Epithelial cell of prostate (primary cell): ENCODE data around the gene CSF2.

Source experiments
- DNase-seq: peaks from one replicate; pipeline ENCODE4 v3.0.0-alpha.2; 2011; ENCODE audit warnings: low read depth, low spot score
- H3K27ac ChIP-seq: fragments of 450-650 bp; 2 replicates; pipeline ENCODE4 v1.5.1; 2017; ENCODE audit warnings: mild to moderate bottlenecking

Gene CSF2

DNA sequence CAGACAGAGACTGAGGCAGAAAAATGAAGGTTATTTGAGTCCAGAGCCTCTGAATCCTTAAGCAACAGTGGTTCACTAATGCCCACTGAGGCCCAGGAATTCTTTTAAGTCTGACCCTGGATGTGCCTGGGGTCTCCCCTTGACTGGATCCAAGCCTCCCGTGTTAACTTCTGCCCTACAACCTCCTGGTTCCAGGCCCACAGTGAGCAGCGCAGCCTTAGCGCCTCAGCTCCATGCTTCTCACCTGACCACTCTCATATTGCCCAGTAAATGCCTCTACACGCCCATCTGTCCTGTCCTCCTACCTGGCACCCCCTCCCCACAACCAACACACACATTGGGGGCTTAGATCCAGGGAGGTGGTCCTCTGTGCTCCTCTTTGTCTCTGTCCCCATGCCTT, 6.7 kb upstream of the CSF2 start:
- DNase-seq: no peak
- no peak overlapping the region for H3K27ac ChIP-seq

DNA sequence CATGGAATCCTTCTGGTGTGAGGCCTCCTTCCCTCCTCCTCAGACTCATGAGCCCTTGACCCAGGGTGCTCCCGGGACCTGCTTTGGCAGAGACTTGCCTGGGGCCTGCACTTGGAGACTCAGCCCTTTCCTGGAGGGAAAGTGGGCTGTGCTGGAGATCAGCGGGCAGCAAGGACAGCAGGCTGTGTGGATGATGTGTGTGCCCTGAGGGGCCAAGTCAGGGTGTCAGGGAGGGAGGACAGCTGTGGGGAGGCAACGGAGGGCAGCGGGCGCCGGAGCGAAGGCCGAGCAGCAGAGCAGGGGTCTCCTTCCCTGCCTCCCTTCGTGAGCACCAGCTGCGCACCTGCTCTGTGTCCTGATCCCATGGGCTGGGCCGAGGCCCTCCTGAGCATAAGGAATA, 6.1 kb upstream of the CSF2 start:
- no peak overlapping the region for H3K27ac ChIP-seq
- DNase-seq: no peak

DNA sequence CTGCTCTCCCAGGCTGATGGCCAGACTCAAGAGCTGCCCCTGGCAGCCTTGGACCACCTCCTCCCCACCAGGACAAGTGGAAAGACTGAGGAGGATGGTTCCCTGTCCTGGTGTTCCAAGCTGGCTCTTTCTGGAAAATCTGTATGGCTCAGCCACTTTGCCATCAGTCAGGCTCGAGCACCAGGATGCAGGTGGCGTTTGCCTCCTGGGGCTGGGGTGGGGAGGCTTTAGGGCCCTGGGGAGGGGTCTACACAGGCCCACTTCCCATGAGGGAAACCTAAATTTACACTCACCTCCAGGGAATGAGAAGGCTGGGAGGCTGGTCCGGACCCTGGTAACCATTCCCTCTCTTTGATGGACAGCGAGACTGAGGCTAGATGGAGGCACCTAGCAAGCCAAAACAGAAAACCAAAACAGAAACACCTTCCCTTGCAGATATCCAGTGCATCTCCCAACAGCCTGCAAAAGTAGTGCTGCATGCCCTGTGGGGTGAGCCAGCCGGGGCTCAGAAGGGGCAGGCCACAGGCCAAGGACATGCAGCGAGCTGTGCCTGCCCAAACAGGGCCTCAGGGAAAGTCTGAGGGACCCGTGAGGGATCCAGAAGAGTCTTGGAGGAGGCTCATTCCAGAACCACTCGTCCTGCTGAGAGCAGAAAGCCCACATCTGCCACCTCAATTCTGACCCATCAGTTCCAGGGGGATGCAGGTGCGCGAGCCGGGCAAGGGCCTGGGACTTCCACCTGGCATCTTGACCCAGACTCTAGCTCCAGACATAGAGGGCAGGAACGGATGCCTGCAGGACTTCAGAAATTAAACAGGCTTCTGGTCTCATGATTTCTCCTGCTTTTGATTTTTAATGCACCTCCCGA, 5.4 kb upstream of the CSF2 start:
- no peak for DNase-seq
- no peak overlapping the region for H3K27ac ChIP-seq

DNA sequence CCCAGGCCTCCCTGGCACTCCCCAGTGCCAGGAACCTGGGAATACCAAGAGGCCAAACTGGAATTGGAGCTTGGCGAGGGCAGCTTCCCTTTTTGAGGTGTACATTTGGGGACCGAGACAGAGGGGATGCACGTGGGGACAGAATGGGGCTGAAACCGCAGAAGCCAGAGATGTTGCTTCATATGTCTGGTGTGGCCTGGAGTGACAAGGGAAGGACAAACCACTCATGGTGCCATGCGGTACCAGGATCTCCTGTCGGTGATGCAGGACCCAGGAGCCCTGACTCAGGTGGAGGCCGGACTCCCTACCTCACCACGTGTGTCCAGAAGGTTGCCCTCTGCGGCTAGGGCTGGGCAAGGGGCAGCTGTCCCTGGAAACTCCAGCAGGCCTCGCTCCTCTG, 4.0 kb upstream of the CSF2 start:
- H3K27ac ChIP-seq: no peak overlapping the region
- DNase-seq: no peak

DNA sequence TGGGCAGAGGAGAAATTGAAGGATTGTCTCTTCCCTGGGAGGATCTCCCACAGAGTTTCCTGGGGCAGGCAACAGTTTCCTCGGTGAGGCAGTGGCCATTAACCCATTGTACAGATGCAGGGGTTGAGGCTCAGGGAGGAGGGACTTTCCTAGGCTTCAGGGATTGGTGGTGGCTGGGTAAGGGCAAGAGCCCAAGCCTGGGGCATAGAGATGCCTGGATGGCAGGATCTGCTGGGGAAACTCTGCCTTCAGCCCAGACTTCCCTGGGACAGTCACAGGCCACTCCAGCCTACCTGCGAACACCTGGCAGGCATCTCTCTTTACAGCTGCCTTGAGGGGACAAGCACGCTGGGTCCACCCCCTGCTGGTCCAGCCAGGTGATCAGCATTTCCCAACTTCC, 3.6 kb upstream of the CSF2 start:
- no peak overlapping the region for H3K27ac ChIP-seq
- no peak for DNase-seq

DNA sequence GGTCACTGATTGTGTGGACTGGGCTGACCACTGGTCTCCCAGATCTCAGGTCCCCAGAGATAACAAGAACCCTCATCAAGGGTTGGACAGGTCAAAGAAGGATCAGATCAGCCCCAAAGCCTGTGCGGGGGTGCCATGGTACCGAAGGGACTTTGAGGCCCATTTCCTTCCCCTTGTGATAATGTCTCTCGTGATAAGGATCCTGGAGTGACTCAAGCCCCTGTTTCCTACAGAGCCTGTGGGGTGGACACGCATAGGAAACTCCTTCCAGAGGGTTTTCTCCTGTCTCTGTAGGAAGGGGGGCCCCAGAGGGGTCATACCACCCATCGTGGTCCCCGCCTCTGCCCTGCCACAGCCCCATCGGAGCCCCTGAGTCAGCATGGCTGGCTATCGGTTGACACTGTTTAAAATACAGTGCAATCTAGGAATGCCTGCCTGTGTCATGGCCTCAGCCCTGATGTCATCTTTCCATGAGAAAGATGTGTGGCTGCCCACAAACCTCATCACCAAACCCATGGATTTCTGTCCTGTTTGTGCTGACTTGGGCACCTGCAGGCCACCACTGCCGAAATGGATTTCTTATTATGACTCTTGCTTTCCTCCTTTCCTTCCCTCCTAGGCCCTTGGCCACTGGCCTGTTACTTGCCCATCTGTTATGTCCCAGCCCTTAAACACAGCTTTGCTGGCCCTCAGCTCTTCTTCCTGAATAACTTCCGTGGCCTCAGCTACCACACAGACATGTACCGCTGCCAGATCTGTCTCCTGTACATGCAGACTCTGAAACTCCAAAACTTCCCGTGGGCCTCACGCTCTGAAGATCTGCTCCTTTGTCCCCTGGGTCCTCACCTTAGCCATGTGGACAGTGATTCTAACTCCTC, 2.9 kb upstream of the CSF2 start:
- no peak overlapping the region for H3K27ac ChIP-seq
- DNase-seq: no peak

DNA sequence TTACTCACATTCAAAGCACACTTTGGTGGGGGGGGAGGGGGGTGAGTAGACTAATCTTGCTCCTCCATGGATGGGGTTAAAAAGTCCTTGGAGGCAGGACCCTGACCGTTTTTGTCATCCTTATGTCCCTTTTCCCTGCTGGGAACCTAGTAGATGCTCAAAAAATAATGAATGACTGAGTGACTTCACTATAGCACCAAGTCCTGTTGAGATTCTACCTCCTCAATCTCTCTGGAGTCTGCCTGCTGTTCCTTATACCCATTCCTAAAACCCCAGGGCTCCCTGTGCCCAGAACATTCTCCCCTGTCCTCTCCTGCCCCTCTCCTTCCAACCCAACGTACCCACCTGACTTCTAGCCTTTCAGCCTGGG, 2.3 kb upstream of the CSF2 start:
- no peak for DNase-seq
- H3K27ac ChIP-seq: no peak overlapping the region

DNA sequence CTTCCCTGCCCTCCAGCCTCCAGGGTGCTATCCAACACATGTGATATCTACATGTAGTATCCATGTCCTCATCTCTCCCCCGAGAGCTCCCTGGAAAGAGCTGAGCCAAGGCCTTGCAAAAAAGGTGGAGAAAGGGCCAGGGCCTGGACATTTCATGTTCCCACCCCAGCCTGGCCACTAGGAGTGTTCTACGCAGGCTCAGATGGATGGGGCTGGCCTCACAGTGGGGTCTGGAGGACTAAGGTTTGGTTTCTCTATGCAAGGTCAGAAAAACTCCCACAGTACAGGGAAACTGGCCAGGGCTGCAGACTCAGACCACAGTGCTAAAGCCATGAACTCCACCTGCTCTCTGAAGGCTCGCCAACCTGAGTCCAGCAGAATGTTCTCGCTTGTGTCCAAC, 1.5 kb upstream of the CSF2 start:
- DNase-seq: no peak
- no peak overlapping the region for H3K27ac ChIP-seq

DNA sequence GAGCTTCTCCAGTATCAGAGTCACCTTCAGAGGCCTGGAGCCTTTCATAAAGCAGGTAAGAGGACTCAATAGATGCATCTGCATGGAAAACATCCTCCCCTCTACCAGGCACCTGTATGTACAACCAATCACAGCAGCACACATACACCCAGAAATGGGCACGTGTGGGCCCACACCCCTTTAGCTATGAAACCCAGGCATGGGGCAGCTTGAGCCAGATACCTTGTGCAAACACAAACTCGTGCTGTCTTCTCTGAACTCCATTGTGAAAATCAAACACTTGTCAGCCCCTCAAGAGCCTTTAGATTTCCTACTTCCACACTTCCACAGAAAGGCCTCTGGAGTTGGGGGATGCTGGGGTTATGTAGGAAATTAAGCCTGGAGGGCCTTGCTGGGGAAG, 1.1 kb upstream of the CSF2 start:
- H3K27ac ChIP-seq: no peak overlapping the region
- no peak for DNase-seq

DNA sequence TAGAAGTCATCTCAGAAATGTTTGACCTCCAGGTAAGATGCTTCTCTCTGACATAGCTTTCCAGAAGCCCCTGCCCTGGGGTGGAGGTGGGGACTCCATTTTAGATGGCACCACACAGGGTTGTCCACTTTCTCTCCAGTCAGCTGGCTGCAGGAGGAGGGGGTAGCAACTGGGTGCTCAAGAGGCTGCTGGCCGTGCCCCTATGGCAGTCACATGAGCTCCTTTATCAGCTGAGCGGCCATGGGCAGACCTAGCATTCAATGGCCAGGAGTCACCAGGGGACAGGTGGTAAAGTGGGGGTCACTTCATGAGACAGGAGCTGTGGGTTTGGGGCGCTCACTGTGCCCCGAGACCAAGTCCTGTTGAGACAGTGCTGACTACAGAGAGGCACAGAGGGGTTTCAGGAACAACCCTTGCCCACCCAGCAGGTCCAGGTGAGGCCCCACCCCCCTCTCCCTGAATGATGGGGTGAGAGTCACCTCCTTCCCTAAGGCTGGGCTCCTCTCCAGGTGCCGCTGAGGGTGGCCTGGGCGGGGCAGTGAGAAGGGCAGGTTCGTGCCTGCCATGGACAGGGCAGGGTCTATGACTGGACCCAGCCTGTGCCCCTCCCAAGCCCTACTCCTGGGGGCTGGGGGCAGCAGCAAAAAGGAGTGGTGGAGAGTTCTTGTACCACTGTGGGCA, 642 bp downstream of the CSF2 start:
- DNase-seq: no peak
- H3K27ac ChIP-seq: peak overlapping the region; percentile 83

DNA sequence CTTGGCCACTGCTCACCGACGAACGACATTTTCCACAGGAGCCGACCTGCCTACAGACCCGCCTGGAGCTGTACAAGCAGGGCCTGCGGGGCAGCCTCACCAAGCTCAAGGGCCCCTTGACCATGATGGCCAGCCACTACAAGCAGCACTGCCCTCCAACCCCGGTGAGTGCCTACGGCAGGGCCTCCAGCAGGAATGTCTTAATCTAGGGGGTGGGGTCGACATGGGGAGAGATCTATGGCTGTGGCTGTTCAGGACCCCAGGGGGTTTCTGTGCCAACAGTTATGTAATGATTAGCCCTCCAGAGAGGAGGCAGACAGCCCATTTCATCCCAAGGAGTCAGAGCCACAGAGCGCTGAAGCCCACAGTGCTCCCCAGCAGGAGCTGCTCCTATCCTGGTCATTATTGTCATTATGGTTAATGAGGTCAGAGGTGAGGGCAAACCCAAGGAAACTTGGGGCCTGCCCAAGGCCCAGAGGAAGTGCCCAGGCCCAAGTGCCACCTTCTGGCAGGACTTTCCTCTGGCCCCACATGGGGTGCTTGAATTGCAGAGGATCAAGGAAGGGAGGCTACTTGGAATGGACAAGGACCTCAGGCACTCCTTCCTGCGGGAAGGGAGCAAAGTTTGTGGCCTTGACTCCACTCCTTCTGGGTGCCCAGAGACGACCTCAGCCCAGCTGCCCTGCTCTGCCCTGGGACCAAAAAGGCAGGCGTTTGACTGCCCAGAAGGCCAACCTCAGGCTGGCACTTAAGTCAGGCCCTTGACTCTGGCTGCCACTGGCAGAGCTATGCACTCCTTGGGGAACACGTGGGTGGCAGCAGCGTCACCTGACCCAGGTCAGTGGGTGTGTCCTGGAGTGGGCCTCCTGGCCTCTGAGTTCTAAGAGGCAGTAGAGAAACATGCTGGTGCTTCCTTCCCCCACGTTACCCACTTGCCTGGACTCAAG, 1.5 kb downstream of the CSF2 start:
- peak overlapping the region; percentile 83 for H3K27ac ChIP-seq
- no peak for DNase-seq

DNA sequence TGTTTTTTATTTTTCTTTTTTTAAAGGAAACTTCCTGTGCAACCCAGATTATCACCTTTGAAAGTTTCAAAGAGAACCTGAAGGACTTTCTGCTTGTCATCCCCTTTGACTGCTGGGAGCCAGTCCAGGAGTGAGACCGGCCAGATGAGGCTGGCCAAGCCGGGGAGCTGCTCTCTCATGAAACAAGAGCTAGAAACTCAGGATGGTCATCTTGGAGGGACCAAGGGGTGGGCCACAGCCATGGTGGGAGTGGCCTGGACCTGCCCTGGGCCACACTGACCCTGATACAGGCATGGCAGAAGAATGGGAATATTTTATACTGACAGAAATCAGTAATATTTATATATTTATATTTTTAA, 2.1 kb downstream of the CSF2 start:
- no peak for DNase-seq
- peak overlapping the region; percentile 83 for H3K27ac ChIP-seq

DNA sequence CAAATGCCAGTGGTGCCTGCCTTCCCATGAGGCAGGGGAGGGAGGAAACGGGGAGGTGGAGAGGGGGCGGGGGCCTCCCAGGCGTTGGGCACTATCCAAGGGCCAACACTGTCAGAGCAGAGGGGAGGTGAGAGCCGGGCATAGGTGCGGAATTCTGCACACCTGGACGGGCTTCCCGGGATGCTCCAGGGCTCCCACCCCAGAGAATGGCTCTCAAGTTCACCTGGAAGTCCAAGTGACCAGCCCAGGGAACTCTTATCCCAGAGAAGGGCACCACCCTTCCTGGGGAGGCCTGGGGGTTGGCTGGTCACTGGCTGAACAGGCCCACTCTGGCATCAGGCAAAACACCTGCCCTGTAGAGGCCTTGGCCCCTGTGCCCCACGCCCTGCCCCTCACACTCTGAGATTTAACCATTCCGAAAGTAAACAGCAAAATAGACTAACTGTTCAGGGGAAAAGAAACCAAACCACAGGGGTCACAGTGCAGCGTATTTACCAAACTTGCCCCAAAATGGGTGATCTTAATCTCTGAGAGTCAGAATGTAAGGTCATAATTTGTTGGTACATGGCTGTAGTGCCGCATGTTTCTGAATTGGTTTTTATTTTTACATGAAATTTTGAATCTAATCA, 2.7 kb downstream of the CSF2 start:
- DNase-seq: no peak
- no peak overlapping the region for H3K27ac ChIP-seq

DNA sequence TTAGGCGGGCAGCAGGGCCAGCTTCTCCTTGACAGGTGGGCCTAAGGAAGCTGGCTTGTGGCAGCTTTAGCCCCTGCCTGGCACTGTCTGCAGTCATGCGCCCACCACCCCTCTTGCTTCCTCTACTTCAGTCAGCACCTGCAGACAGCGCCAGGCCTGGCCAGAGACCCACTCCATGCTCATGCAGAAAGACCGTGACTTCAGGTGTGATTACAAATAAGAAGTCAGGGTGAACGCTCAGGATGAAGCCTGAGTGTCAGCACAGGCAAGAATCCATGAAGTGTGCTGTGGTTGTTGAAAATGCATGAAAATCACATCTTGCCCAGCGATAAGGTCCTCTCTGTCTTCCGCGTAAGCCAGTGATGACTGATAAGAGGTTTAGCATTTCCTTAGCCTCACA, 3.4 kb downstream of the CSF2 start:
- no peak for DNase-seq
- H3K27ac ChIP-seq: no peak overlapping the region

DNA sequence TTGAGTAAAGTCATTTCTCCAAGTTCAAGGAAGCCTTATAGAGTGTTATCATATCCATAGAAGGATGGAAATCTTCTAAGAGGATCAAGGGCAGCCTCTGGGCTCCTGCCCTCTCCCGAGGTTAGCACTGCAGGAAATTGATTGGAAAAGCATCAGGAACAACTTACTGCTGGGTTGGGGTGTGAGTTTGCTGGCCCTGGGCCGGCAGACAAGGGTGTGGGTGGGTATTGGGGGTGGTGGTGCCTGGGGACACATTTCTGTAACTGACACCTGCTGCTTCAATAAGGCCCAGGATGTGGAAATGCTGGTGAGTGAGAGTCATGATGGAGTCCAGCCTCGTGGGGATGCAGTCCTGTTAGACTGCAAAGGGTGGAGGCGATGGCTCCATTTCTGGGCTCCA, 5.5 kb downstream of the CSF2 start:
- DNase-seq: no peak
- H3K27ac ChIP-seq: no peak overlapping the region

DNA sequence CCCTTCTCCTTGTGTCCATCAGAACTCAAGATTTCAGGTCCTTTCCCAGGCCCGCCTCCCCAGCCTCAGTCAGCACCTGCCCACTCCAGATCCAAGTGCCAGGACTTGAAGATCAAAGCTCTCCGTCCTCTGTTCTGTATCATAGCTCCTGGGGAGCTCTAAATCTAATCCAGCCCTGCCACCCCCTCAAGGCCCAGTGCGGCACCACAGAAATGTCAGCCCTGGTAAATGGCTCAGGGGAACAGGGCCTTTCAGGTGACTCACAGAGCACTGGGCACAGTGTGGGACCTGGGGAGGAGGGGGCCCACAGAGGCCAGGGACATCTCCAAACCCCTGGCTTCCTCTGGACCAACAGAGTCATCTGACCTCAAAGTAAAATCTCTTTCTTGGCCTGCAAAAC, 6.0 kb downstream of the CSF2 start:
- no peak overlapping the region for H3K27ac ChIP-seq
- DNase-seq: no peak

DNA sequence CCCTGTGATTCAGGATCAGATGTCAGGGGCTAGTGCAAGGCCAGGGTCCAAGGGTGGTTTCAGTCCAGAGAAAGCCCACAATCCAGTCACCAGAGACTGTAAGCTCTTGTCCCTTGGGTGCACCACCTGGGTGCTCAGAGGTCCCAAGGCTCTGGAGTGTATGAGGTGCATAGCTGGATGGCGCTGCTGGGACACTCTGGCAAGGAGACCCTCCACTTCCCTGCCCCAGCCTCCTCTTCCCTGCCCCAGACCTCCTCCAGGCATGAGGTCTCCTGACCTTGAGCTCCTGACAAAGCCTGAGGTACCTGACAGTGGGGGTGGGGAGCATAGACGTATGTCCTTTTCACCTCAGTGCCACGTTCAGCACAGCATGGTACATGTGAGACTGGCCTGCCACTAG, 7.0 kb downstream of the CSF2 start:
- DNase-seq: no peak
- no peak overlapping the region for H3K27ac ChIP-seq

DNA sequence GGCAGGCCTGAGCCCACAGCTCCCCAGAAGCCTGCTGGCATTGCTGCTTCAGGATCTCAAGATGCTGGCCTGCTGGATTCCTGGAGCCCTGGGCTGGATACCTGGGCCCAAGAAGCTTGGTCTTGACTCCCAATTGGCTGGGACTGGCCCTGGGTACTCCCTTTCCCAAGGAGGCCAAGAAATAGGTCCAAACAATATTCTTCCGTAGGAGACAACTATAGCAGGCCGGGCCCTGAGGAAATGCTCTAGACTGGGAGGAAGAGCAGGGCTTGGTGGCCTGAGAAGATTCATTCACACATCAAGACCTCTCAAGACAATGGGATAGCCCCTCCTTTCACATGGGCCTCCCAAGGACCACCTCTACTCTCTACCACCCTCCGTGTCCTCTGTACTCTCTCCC, 7.9 kb downstream of the CSF2 start:
- no peak for DNase-seq
- H3K27ac ChIP-seq: no peak overlapping the region

DNA sequence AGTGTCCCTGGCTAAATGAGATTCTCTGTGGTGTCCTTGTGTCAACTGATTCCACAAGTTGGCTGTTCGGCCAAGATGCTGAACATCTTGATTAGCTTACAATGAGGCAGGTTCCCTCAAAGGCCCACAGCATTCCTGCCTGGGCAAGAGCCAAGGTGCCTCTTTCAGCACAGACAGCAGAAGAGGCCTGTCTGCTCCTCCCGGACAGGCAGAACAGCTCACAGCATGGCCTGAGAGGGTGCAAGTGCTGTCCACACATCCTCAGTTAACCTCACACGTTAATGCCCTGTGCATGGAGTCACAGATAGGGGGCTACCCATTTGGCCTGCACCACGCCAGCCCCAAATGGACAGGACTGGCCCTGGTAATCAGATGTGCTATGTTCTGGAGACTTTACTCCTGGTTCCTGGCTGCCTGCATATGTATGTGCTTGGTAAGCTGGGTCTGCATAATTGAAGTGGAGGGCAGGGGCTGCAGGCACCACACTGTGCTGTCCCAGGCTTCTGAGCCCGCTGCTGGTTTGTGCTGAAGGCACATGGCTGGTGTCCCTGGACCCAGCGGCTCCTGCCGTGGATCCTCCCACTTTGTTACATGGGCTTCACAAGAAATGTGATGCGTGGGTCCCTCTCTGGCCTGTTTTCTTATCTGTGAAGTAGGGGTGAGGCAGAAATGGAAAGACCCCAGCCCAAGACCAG, 8.9 kb downstream of the CSF2 start:
- DNase-seq: no peak

More for the DNA sequence above, 8.9 kb downstream of the CSF2 start:
- no peak overlapping the region for H3K27ac ChIP-seq
